Keratinocyte (primary cell): ENCODE results near the gene RPL26.

Experiments used
- CTCF ChIP-seq, 3 experiments: IDR thresholded peaks in 1 of 3; conservative IDR thresholded peaks in 1 of 3; optimal IDR thresholded peaks in 1 of 3; 2 replicates in 2 of 3; 3 replicates in 1 of 3; pipeline versions ENCODE3 to v1.5.1; 2011; ENCODE audit warnings: low read length in 3 of 3, mild to moderate bottlenecking in 3 of 3, moderate library complexity in 2 of 3, control low read depth in 1 of 3, inconsistent platforms in 1 of 3; ENCODE audit not compliant: insufficient read depth in 2 of 3; ENCODE audit errors: extremely low read depth in 1 of 3
- EZH2 ChIP-seq: IDR thresholded peaks from one replicate; pipeline ENCODE4 v1.6.1; 2012; ENCODE audit warnings: inconsistent platforms, mild to moderate bottlenecking, low read length, moderate library complexity

GRCh38 chr17:8426802-8427201 is 43.8 kb upstream of the RPL26 start:
- TF ChIP-seq CTCF (optimal IDR thresholded peaks at IDR 0.05 in 1 of 3, IDR thresholded peaks at IDR 0.05 in 1 of 3, conservative IDR thresholded peaks at IDR 0.05 in 1 of 3; ENCODE audit: extremely low read depth in 1 of 3, insufficient read depth in 2 of 3, low read length in 3 of 3) (no peak), EZH2 (no peak)
